DMS 273 (cell line): ENCODE results near the gene BOLL.
"Not testable (repeated sequence)": the region's sequence is repeated elsewhere in the genome, so short reads cannot be mapped to it uniquely, and the experiment has no call there.

Experiments used
- DNase-seq: peaks from one replicate; lab custom pipeline; 2025; ENCODE audit not compliant: unreplicated experiment; lab: John Stamatoyannopoulos, UW

Gene BOLL, protein sequence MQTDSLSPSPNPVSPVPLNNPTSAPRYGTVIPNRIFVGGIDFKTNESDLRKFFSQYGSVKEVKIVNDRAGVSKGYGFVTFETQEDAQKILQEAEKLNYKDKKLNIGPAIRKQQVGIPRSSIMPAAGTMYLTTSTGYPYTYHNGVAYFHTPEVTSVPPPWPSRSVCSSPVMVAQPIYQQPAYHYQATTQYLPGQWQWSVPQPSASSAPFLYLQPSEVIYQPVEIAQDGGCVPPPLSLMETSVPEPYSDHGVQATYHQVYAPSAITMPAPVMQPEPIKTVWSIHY

DNA sequence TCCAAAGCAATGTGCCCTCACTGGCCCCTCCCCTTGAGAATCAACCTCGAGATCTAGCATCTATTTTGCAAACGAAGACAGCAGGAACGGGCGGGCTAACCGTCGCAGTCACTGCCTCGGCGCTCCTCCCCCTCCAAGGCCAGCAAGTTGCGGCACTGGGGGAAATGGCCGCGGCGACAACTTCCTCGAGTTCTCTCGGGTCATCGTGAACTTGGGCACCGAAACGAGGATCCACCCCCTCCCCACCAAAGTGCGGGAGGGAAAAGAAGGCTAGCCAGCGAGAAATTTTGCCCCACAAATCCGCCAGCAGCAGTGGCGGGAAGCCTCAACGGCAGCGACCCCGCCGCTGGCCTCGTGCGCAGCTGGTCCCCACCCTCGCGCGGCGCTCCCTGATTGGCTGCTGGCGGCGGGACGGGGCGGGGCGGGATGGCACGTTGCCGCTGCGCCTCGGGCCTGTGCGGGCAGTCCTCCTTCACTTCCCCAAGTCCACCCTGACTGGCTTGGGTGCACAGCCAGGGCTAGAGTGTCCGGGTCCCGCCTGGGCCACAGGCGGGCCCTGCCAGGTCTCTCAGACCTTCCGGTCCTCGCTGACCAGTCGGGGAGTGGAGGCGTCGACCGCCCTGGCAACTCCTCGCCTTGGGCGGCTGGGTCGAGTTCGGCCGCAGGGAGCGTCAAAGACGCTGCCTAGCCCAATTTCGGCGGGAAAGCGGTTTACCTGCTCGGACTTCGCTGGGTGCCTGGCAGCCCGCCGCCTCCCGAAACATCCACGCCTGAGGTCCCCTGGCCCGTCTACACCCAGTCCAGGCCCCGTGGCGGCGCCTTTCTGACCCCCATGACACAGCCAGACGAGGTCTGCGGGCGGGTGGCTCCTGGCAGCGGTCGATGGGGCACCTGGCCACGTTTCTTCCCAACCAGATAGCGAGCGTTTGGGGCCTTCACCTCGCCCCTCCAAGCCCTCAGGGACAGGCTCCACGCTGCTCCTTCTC, at the start of gene BOLL:
Gene BOLL (minus strand): TSS at position 364 of the 986 bp plus-strand sequence. CDS start 3,469 bp downstream, outside the sequence.
- no peak for DNase-seq

DNA sequence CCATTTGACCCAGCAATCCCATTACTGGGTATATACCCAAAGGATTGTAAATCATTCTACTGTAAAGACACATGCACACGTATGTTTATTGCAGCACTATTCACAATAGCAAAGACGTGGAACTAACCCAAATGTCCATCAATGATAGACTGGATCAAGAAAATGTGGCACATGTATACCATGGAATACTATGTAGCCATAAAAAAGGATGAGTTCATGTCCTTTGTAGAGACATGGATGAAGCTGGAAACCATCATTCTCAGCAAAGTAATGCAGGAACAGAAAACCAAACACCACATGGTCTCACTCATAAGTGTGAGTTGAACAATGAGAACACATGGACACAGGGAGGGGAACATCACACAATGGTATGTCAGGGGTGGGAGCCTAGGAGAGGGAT, 49.7 kb upstream of the BOLL start:
- not testable (repeated sequence) for DNase-seq

DNA sequence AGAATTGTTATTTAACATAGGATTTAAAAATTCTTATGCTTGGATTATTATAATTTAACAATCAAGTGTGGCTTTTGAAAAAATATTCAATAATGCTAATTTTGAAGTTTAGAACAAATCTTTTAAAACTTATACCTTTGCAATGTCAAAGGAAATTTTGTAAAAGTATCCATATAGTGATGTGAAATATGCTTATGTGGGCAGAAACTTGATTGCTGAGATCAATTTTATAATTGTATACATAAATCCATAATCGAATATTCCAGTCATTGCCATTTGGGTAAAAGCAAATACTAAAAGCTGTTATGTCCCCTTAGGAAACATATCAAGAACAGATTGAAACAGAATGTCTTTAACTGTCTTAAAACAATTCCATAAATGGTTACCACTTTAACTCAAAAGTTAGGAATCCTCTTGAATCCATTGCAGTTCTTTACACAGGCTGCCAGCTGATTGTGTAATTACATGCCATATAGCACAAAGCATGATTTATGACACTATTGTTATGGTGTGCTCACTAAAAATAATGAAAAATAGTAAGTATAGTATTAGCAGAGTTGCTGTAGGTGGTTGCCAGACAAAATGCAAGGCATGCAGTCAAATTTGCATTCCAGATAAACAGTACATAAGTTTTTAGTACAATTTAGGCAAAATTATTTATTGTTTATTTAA, 43.5 kb upstream of the BOLL start:
- no peak for DNase-seq

DNA sequence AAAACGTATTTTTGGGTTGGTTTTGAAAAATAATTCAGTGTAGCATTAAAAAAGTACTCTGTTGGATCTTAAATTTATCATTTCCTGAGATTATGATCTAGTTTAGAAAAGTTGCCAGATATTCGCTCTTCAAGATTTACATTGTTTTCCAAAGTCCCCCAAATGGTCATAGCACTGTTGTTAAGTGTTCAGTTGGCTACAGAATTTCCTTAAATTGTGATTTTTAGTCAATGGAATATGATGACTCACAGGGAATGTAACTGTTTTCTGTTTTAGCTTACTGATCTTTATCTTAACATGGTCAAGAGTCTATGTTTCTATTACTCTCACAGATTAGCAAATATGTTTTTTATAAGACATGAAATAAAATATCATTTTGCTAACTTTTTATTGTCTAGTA, 42.5 kb upstream of the BOLL start:
- DNase-seq = no peak

DNA sequence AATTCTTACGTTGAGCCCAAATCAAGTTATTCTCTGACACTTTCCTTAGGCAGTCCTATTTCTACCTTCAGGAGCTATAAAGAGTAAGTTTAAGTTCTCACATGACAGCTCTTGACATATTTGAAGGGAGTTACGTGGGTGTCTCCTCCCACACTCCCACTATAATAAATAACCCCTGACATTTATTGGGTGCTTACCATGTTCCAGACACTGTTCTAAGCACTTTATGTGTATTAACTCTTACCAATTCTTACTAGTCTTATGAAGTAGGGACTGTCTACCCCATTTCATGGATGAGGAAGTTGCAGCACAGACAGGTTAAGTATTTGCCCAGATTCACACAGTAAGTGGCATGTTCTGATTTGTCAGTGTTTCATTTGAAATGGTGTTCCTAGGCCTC, 37.2 kb upstream of the BOLL start:
- no peak for DNase-seq

DNA sequence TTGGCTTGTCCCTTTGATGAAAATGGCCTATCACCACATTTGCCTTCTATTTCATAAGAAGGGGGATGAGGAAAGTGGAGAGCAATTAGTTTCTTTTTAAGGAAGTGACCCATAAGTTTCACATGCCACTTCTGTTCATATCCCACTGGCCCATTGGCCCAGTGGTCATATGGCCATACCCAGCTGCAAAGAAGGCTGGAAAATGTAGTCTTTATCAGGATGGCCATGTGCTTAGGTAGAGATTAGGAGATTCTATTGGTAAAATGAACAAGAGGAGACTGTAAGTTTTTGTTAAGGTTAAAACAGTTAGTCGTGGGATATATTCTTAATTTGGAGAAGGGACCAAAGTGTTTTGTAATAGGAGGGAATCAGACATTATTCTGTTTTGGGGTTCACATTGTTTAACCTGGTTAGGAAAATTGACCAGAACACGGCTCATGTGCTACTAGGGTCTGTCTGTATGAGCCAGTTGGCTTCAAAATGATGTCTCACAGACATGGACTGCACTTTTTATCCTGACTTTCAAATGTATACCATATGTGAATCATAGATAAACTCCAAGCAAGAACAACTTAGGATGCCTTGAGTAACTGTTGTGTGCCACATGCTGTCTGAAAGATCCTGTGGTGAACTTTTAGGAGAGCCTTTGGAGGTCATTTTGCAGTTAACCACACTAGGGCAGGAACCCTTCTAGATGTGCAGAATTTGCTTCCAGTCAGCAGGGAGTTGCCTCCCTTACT, 36.6 kb upstream of the BOLL start:
- no peak for DNase-seq

DNA sequence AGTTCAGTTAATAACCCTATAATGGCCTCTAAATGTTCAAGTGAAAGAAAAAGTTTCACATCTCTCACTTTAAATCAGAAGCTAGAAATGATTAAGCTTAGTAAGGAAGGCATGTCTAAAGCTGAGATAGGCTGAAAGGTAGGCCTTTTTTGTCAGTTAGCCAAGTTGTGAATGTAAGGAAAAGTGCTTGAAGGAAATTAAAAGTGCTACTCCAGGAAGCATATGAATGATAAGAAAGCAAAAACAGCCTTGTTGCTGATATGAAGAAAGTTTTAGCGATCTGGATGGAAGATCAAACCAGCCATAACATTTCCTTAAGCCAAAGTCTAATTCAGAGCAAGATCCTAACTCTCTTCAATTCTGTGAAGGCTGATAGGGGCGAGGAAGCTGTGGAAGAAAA, 29.4 kb upstream of the BOLL start:
- no peak for DNase-seq

DNA sequence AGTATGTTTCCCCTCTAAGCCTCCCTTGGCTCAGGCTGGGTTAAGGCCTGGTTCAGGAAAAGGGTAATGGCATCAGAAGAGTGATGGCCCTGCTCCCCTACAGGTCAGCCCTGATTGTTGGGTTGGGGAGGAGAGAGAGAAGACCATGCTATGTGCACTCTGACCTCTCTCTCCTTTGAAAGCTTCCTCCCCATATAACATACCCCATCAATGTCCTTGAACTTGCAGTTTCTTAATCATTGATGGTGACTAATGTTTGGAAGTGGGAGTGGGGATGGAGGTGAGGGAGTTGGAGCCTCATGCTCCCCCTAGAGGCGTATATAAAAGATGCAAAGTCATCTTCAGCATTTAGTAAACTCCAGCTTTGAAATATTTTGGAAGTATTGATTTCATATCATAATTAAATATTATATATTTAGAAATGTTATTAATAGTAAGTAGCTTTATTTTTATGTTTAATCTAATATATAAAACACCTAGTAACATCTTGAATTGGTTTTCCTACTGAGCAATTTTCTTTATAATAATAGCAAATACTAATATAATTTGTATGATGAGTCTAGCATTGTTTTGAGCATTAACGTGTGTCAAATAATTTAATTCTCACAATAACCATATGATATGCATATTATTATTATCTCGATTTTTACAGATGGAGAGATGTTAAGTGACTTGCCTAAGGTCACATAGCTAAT, 28.1 kb upstream of the BOLL start:
- DNase-seq = peak; percentile 44

DNA sequence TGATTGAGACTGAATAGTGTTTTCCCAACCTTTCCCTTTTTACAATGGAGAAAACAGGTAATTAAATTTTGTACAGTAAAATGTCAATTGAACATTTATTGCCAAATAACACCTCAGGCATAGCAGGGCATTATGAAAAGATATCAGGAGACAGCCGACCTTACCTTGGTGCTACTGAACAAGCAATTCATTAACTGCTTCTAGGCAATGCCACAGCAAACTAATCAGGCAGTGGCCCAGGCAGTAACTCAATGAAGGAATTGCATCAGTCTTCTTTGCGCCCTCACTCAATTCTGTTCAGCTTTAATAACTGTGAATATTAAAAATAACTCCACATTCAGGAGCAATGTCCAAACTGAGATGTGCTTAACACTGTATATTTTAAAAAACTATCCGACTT, 25.4 kb upstream of the BOLL start:
- DNase-seq = no peak

DNA sequence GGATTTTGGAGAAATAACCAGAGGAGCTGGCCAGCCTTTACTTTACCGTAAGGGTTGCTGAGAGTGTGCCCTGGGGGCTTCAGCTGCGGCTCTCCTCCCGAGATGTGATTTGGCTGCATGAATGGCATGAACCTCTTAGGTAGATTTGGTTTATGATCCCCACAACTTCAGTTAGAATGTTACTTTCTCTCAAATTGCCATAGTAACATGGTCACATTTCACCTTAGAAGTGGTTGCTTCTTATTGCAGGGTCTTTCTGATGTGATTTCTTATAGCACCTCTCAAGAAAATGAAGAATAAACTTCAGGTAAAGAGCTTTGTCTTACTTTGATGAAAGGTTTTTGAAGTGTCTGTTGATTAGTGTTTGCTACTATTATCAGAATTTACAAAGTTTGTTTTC, 24.9 kb upstream of the BOLL start:
- no peak for DNase-seq

DNA sequence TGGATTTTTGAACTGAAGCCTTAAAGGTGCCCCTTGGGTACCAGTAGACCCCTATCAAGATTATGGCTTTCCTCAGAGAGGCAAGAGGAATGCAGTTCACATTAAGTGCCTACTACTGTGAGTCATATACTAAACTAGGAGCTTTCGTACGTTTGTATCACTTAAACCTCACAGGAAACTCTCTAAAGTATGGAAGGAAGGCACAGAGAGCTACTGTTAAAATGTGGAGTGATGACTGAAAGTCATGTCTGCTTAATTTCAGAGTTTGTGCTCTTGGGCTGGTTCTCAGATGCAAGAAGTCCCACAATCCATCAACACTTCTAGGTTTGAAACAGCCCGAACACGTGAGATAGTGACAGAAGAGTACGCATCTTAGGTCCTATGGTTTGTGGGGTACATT, 23.9 kb upstream of the BOLL start:
- DNase-seq = no peak

DNA sequence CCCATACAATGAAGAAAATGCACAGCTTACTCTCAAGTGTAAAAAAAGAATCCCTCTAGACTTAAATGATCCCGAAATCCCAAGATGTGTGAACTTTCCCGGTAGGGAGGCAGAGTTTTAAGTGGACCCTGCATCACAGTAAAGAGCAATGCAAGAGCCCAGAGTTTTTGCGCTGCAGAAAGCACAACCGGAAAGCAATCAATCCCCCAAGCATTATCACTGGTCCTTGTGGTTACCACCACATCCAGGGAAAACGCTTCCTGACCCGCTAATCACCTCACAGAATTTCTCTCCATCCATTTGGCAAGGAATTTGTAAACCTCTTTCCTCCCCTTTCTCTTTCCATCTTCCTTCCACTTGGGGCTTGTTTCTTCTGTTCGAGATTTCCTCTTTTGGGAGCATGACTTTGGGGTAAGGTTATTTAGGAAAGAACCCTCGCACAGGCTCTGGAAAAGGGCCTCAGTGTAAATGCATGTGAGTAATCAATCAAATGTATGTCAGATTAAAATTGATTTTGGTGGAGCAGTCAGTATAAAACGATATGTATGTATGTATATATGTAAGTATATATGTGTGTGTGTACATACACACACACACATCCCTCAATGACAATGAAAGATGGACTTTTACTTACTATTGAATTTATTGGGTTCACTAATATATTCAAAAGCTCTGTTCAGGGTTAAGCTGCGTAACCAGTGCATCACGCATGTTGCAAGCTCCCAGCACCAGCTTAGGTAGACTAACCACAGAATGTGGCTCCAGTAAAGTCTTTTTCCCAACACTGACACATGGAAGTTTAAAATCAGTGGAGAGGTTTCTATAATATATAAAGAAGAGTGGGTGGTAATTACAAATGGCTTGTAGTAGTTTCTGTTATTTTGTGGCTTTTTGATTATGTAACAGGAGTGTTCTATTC, 20.9 kb upstream of the BOLL start:
- no peak for DNase-seq

DNA sequence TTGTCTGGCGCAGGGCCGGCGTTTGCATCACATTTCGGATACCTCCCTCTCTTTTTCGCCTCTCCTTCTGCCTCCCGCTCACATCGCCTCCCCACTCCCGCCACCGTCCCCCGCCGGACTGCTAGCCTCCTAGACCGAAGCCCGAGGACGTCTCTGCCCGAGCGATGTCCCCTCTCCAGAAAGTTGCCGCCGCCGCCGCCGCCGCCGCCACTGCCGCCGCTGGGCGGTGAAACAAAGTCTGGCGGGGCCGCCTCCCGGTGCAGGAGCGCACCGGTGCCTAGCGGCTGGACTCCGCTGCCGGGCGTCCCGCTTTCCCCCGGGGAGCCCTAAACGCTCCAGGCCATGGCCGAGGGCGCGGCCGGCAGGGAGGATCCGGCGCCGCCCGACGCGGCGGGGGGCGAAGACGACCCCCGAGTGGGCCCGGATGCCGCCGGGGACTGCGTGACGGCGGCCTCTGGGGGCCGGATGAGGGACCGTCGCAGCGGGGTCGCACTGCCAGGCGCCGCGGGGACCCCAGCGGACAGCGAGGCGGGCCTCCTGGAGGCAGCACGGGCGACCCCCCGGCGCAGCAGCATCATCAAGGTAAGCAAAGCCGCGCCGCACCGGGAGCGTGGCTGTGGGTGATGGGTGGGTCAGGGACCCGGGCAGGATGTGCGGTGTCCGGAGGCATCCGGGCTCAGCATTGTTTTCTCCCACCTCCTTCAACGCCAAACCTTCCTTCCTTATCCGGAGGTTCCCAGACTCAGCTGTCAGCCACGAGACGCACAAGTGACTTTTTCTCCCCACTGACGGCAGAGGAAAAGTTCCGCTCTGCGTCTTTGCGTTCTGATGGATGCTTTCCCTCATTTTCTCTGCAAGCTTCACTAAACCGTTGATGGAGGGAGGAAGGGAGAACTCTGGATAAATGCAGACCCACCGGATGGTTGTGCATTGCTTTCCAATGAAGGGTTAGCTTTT, 19.9 kb upstream of the BOLL start:
- DNase-seq = peak; percentile 55

DNA sequence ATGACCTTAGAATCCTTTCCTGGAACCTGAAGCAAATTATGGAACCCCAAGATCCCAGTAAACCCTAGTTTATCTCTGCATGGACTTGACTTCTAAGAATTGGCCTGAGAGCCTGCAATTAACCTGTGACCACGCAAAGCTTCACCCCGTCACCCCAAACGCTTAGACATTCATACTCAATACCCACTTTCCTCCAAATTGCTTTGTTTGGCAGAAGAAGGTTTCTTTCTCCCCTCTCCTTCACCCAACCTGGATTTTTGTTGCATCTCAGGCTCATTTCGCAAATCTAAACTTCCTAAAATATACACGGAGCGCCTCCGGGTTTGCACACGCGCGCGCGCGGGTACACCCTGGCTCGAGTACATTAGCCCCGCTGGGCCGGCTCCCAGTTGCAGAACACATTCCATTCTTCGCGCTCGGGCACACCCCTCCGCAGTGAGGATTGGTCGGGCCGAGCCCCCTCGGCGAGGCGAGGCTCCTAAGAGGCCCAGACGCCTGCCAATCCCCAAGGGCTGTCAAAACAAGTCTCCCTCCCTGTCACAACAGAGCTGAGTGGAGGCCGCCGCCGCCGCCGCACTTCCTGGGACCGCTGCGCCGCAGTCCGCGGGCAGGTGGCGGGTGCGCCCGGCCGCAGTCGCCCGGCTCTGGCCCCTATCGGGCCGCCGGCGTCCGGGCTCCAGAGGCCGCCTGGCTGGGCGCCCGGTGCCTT, 19.1 kb upstream of the BOLL start, which contains the start of gene PLCL1:
Gene PLCL1 (plus strand): TSS at position 545 of the 709 bp plus-strand sequence.
- peak; percentile 94 for DNase-seq

DNA sequence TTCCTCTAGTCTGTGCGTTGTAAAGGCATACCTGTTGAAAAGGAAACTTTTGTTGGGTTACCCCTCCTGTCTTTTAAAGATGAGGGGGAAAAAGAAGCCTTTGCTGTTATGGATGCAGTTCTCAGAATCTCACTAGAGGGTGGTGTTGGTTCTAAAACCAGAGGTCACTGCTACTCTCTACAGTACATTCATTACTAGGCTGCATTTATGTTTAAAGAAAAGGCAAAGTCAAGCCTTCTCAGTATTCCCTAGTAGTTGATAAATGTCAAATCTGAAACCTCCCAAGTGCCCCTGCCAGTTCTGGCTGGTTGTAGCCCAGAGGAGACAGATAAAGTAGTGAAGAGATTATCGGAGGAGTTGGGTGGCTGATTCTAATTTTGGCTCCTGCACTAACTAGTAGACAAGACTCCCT, 17.9 kb upstream of the BOLL start:
- peak; percentile 69 for DNase-seq

DNA sequence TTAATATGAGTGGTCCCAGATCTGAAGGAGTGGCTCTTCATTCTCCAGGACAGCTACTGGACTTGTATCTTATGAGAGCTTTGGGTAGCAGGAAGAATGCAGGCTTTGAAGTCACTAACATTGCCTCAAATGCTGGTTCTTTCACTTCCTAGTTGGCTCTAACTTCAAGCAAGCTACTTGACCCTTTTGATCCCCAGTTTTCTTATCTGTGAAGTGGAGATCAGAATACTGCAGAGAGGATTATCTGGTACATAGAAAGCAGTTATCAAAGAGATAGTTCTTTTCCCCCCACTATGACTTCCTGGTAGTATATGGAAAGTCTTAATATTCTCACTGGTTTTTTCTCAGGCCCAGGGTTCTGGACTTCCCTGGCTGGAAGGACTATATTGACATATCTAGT, 15.9 kb upstream of the BOLL start:
- no peak for DNase-seq

DNA sequence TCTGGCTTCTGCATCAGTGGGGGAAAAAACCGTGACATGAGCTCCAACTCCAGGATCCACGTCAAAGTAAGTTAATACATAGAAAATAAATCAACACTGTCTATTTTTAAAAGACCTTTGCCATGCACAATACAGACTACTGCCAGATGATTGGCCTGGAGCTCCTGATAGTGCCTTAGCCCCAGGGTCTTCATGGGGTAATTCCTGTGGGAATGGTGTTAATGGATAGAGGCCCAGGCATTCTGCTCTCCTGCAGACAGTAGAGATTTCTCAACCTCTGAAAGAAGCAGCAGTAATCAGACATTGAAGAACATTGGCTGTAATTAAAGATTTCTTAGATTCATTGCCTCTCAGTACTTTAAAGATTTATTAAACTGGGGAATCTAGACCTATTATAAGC, 15.0 kb upstream of the BOLL start:
- DNase-seq = no peak
